Caki2 (cell line): ENCODE data around the gene SFRP4. TPM values are rescaled to one million over a fixed set of nuclear protein-coding genes. Genes with fewer than 3 reads are reported as not detected.
A peak's percentile ranks its signal among the peaks of the same experiment; 100 is the strongest.
"Not testable (repeated sequence)": the region's sequence is repeated elsewhere in the genome, so short reads cannot be mapped to it uniquely, and the experiment has no call there.

ENCODE experiments used
- DNase-seq: peaks from one replicate; pipeline ENCODE4 v3.0.0-alpha.2; 2015; ENCODE audit warnings: low read depth
- in situ Hi-C: cut with HindIII; loops from 2 replicates; pipeline ENCODE4 v1.10.0; 2016; ENCODE audit warnings: low sequenced_read_pairs, low pct_unique_long_range_greater_than_20kb, mixed read lengths
- total RNA-seq: library from RNA; depleted of rRNA; stranded (reverse); fragments of >200 nt; shearing (Covaris generic); gene quantifications from 2 replicates; pipeline ENCODE4 v1.2.3, GENCODE V29; 2014; ENCODE audit warnings: low replicate concordance; rRNA removed

The SFRP4 gene
- 19.2 and 19.4 TPM in 2 replicates for total RNA-seq

- in situ Hi-C loops: loop anchor here (25.0 kb wide), 1 partner anchor 395 kb away; no protein-coding TSS in a partner anchor
- peak; percentile 87 for DNase-seq
Observed at GRCh38 chr7:37916673-37917660, at the start of gene SFRP4. Gene SFRP4 (minus strand): TSS chr7:37916817. CDS start chr7:37916537, 280 bp downstream.

GRCh38 chr7:37964196-37964595, 47.6 kb upstream of the SFRP4 start:
- no peak for DNase-seq
- in situ Hi-C loops: no loop called here

- DNase-seq: no peak
- in situ Hi-C loops: no loop called here
Observed at GRCh38 chr7:37961251-37961650, 44.6 kb upstream of the SFRP4 start.

GRCh38 chr7:37960483-37960882, 43.9 kb upstream of the SFRP4 start:
- DNase-seq: no peak
- in situ Hi-C loops: no loop called here

- no peak for DNase-seq
- in situ Hi-C loops: no loop called here
Observed at GRCh38 chr7:37957221-37957970, 40.8 kb upstream of the SFRP4 start.

- no peak for DNase-seq
- in situ Hi-C loops: no loop called here
Observed at GRCh38 chr7:37956791-37957190, 40.2 kb upstream of the SFRP4 start.

GRCh38 chr7:37954217-37954616, 37.6 kb upstream of the SFRP4 start:
- DNase-seq, in situ Hi-C loops: not testable (repeated sequence)

- in situ Hi-C loops: no loop called here
- no peak for DNase-seq
Observed at GRCh38 chr7:37952240-37952639, 35.6 kb upstream of the SFRP4 start.

- in situ Hi-C loops: no loop called here
- no peak for DNase-seq
Observed at GRCh38 chr7:37947941-37948210, 31.3 kb upstream of the SFRP4 start.

GRCh38 chr7:37947138-37947940, 30.7 kb upstream of the SFRP4 start:
- DNase-seq: no peak
- in situ Hi-C loops: no loop called here

GRCh38 chr7:37945336-37945735, 28.7 kb upstream of the SFRP4 start:
- in situ Hi-C loops: no loop called here
- DNase-seq: peak; percentile 25

- DNase-seq: no peak
- in situ Hi-C loops: no loop called here
Observed at GRCh38 chr7:37944737-37945054, 28.1 kb upstream of the SFRP4 start.

- in situ Hi-C loops: no loop called here
- DNase-seq: peak; percentile 91
Observed at GRCh38 chr7:37943905-37944736, 27.5 kb upstream of the SFRP4 start.

- DNase-seq: peak; percentile 85
- in situ Hi-C loops: no loop called here
Observed at GRCh38 chr7:37942934-37943610, 26.5 kb upstream of the SFRP4 start.

GRCh38 chr7:37933018-37933566, 16.5 kb upstream of the SFRP4 start:
- in situ Hi-C loops: no loop called here

GRCh38 chr7:37932543-37932942, 15.9 kb upstream of the SFRP4 start:
- in situ Hi-C loops: no loop called here
- no peak for DNase-seq

More at GRCh38 chr7:37933018-37933566, 16.5 kb upstream of the SFRP4 start:
- DNase-seq: no peak
